Neural cell (in vitro differentiated cells): ENCODE measurements around the gene SLC37A1. TPM values are rescaled to one million over a fixed set of nuclear protein-coding genes. Genes with fewer than 3 reads are reported as not detected.

Experiments used
- H2AFZ ChIP-seq: fragments of 200-600, 300-800 bp; sonication (generic), shearing (Covaris generic); 2 replicates; pipeline ENCODE4 v1.6.0; 2014; ENCODE audit warnings: low read depth, mild to moderate bottlenecking, antibody characterized with exemption, low read length, moderate library complexity
- H3F3A ChIP-seq: fragments of 200-600 bp; shearing (Covaris generic); 2 replicates; pipeline ENCODE4 v1.6.1; 2016; ENCODE audit warnings: mild to moderate bottlenecking, moderate library complexity, mixed read lengths, antibody characterized with exemption, low read length; ENCODE audit not compliant: insufficient read depth, poor library complexity, severe bottlenecking
- H3K27ac ChIP-seq: fragments of 200-600, 300-800 bp; sonication (generic), shearing (Covaris generic); 2 replicates; pipeline ENCODE4 v1.5.1; 2014; ENCODE audit warnings: mild to moderate bottlenecking, low read length, moderate library complexity
- H3K27me3 ChIP-seq: fragments of 300-800, 200-600 bp; sonication (generic), shearing (Covaris generic); 2 replicates; pipeline ENCODE4 v1.6.0; 2014; ENCODE audit warnings: mild to moderate bottlenecking, low read depth, low read length, moderate library complexity; ENCODE audit not compliant: insufficient read depth
- H3K36me3 ChIP-seq: fragments of 300-800, 200-600 bp; sonication (generic), shearing (Covaris generic); 2 replicates; pipeline ENCODE4 v1.5.1; 2014; ENCODE audit warnings: mild to moderate bottlenecking, antibody characterized with exemption, low read length, moderate library complexity; ENCODE audit not compliant: insufficient read depth
- H3K4me2 ChIP-seq: fragments of 300-800, 200-600 bp; sonication (generic), shearing (Covaris generic); 2 replicates; pipeline ENCODE4 v1.6.0; 2014; ENCODE audit warnings: mild to moderate bottlenecking, low read length
- H3K4me3 ChIP-seq: fragments of 300-800, 200-600 bp; sonication (generic), shearing (Covaris generic); 2 replicates; pipeline ENCODE4 v1.5.1; 2014; ENCODE audit warnings: mild to moderate bottlenecking, low read length, moderate library complexity
- H3K79me2 ChIP-seq: fragments of 200-600 bp; shearing (Covaris generic); replicated peaks from 2 replicates; pipeline ENCODE4 v1.6.0; 2014; ENCODE audit warnings: mild to moderate bottlenecking, low read length, moderate library complexity; ENCODE audit not compliant: insufficient read depth
- H3K9ac ChIP-seq: fragments of 300-800, 200-600 bp; sonication (generic), shearing (Covaris generic); 2 replicates; pipeline ENCODE4 v1.6.1; 2016; ENCODE audit warnings: mild to moderate bottlenecking, low read length, mixed read lengths
- H3K9me2 ChIP-seq: fragments of 200-600 bp; shearing (Covaris generic); 2 replicates; pipeline ENCODE4 v1.6.1; 2016; ENCODE audit warnings: mild to moderate bottlenecking, low read length, mixed read lengths; ENCODE audit not compliant: insufficient read depth
- H3K9me3 ChIP-seq: fragments of 200-600, 300-800 bp; sonication (generic), shearing (Covaris generic); 2 replicates; pipeline ENCODE4 v1.6.1; 2016; ENCODE audit warnings: mild to moderate bottlenecking, mixed run types, low read length, moderate library complexity, mixed read lengths
- H4K20me1 ChIP-seq: fragments of 200-600 bp; shearing (Covaris generic); 2 replicates; pipeline ENCODE4 v1.6.1; 2016; ENCODE audit warnings: mild to moderate bottlenecking, mixed run types; ENCODE audit not compliant: insufficient read depth
- EP300 ChIP-seq: fragments of 450-650 bp; conservative IDR thresholded peaks from 2 replicates; pipeline ENCODE4 v1.6.1; 2014; ENCODE audit warnings: antibody characterized with exemption, mild to moderate bottlenecking, moderate library complexity; ENCODE audit not compliant: poor library complexity, severe bottlenecking
- EZH2 ChIP-seq: fragments of 200-600, 300-800 bp; shearing (Covaris generic), sonication (generic); IDR thresholded peaks from 2 replicates; pipeline ENCODE4 v1.6.1; 2014; ENCODE audit warnings: antibody characterized with exemption, low read length, borderline replicate concordance, mild to moderate bottlenecking; ENCODE audit not compliant: insufficient read depth, poor library complexity, severe bottlenecking
- MXI1 ChIP-seq: fragments of 450-650 bp; conservative IDR thresholded peaks from 2 replicates; pipeline ENCODE4 v1.6.1; 2014; ENCODE audit warnings: antibody characterized with exemption, mild to moderate bottlenecking; ENCODE audit not compliant: poor library complexity, severe bottlenecking
- POLR2AphosphoS5 ChIP-seq: IDR thresholded peaks from 2 replicates; pipeline ENCODE4 v1.6.1; 2012
- RAD21 ChIP-seq: fragments of 450-650 bp; conservative IDR thresholded peaks from 2 replicates; pipeline ENCODE4 v1.6.1; 2014; ENCODE audit warnings: antibody characterized with exemption, mild to moderate bottlenecking, moderate library complexity
- SMC3 ChIP-seq: fragments of 450-650 bp; conservative IDR thresholded peaks from 2 replicates; pipeline ENCODE4 v1.6.1; 2014; ENCODE audit warnings: antibody characterized with exemption, mild to moderate bottlenecking, moderate library complexity; ENCODE audit not compliant: poor library complexity
- TAF1 ChIP-seq: IDR thresholded peaks from 2 replicates; pipeline ENCODE4 v1.6.1; 2012; ENCODE audit warnings: low read depth
- polyA plus RNA-seq: library from polyadenylated mRNA; depleted of rRNA; stranded (reverse); fragments of >200 nt; gene quantifications from 2 replicates; pipeline ENCODE4 v1.2.3, GENCODE V29; 2014
- TF ChIP-seq, protein P1 (sequence below): fragments of 450-650 bp; IDR thresholded peaks from 2 replicates; pipeline ENCODE4 v1.5.1; 2014; ENCODE audit warnings: antibody characterized with exemption, mild to moderate bottlenecking, moderate library complexity; ENCODE audit not compliant: poor library complexity, severe bottlenecking
- TF ChIP-seq, protein P2 (sequence below): IDR thresholded peaks from 2 replicates; pipeline ENCODE4 v1.6.1; 2012; ENCODE audit warnings: borderline replicate concordance

Gene SLC37A1
- polyA plus RNA-seq, 1 donor from 2014 or later, result 60.7 TPM

DNA sequence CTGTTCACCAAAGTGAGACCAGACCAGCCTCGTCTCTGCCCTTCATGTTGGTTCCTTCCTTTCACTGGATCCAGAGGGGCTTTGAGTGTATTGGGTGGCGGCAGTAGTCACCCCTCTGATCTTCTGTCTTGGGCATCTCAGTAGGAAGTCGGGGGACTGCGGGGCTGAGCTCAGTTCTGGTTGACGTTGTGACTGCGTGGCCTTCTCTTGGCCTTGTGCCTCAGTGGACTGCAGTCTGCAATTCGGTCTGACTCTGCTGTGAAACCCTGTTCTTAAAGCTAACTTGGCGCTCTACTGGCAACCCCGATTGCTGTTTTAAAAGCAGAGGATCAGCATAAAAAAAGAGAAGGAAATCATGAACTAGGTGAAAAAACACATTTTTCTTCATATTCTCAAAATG, 56.7 kb downstream of the SLC37A1 start:
- H3K79me2 ChIP-seq, result no peaks in the 10 kb centered on the region
- H3K27ac ChIP-seq, result no peak overlapping the region
- H3F3A ChIP-seq, result no peaks in the 10 kb centered on the region
- H2AFZ ChIP-seq, result no peak overlapping the region
- no peaks in the 10 kb centered on the region for H3K27me3 ChIP-seq
- H3K36me3 ChIP-seq, result peaks cover 23% of the 10 kb centered on the region
- no peak overlapping the region for H3K9ac ChIP-seq
- no peaks in the 10 kb centered on the region for H3K9me2 ChIP-seq
- H3K4me2 ChIP-seq, result no peak overlapping the region
- H3K4me3 ChIP-seq, result no peak overlapping the region
- H3K9me3 ChIP-seq, result no peaks in the 10 kb centered on the region
- no peak for TF ChIP-seq RAD21
- no peak for TF ChIP-seq TAF1
- TF ChIP-seq, protein P1, sequence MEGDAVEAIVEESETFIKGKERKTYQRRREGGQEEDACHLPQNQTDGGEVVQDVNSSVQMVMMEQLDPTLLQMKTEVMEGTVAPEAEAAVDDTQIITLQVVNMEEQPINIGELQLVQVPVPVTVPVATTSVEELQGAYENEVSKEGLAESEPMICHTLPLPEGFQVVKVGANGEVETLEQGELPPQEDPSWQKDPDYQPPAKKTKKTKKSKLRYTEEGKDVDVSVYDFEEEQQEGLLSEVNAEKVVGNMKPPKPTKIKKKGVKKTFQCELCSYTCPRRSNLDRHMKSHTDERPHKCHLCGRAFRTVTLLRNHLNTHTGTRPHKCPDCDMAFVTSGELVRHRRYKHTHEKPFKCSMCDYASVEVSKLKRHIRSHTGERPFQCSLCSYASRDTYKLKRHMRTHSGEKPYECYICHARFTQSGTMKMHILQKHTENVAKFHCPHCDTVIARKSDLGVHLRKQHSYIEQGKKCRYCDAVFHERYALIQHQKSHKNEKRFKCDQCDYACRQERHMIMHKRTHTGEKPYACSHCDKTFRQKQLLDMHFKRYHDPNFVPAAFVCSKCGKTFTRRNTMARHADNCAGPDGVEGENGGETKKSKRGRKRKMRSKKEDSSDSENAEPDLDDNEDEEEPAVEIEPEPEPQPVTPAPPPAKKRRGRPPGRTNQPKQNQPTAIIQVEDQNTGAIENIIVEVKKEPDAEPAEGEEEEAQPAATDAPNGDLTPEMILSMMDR, result no peak
- TF ChIP-seq EP300, result no peak
- no peak for TF ChIP-seq MXI1
- TF ChIP-seq, protein P2, sequence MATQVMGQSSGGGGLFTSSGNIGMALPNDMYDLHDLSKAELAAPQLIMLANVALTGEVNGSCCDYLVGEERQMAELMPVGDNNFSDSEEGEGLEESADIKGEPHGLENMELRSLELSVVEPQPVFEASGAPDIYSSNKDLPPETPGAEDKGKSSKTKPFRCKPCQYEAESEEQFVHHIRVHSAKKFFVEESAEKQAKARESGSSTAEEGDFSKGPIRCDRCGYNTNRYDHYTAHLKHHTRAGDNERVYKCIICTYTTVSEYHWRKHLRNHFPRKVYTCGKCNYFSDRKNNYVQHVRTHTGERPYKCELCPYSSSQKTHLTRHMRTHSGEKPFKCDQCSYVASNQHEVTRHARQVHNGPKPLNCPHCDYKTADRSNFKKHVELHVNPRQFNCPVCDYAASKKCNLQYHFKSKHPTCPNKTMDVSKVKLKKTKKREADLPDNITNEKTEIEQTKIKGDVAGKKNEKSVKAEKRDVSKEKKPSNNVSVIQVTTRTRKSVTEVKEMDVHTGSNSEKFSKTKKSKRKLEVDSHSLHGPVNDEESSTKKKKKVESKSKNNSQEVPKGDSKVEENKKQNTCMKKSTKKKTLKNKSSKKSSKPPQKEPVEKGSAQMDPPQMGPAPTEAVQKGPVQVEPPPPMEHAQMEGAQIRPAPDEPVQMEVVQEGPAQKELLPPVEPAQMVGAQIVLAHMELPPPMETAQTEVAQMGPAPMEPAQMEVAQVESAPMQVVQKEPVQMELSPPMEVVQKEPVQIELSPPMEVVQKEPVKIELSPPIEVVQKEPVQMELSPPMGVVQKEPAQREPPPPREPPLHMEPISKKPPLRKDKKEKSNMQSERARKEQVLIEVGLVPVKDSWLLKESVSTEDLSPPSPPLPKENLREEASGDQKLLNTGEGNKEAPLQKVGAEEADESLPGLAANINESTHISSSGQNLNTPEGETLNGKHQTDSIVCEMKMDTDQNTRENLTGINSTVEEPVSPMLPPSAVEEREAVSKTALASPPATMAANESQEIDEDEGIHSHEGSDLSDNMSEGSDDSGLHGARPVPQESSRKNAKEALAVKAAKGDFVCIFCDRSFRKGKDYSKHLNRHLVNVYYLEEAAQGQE, result no peak
- TF ChIP-seq POLR2AphosphoS5, result no peak
- no peak for TF ChIP-seq SMC3
- TF ChIP-seq EZH2, result no peak
- H4K20me1 ChIP-seq, result no peaks in the 10 kb centered on the region

GRCh38 chr21:42570841-42571387, 57.3 kb downstream of the SLC37A1 start:
- H2AFZ ChIP-seq, result no peak overlapping the region
- no peak overlapping the region for H3K4me3 ChIP-seq

More at GRCh38 chr21:42570841-42571387, 57.3 kb downstream of the SLC37A1 start:
- no peak overlapping the region for H3K9ac ChIP-seq
- no peaks in the 10 kb centered on the region for H3F3A ChIP-seq
- H3K36me3 ChIP-seq, result peaks cover 23% of the 10 kb centered on the region
- H3K79me2 ChIP-seq, result no peaks in the 10 kb centered on the region
- H3K27ac ChIP-seq, result no peak overlapping the region
- no peak overlapping the region for H3K4me2 ChIP-seq
- no peaks in the 10 kb centered on the region for H3K9me2 ChIP-seq
- H3K27me3 ChIP-seq, result no peaks in the 10 kb centered on the region
- no peaks in the 10 kb centered on the region for H4K20me1 ChIP-seq
- no peaks in the 10 kb centered on the region for H3K9me3 ChIP-seq
- TF ChIP-seq, protein P2, result no peak
- no peak for TF ChIP-seq SMC3
- TF ChIP-seq TAF1, result no peak
- no peak for TF ChIP-seq POLR2AphosphoS5
- TF ChIP-seq RAD21, result no peak
- TF ChIP-seq EP300, result no peak
- no peak for TF ChIP-seq MXI1
- TF ChIP-seq EZH2, result no peak
- TF ChIP-seq, protein P1, result no peak
